ENCODE data around the gene DCD. TPM values are rescaled to one million over a fixed set of nuclear protein-coding genes. Genes with fewer than 3 reads are reported as not detected.

The DCD gene
- total RNA-seq (2021; fragmentation: NEBNext Ultra II Directional; extraction: Animal tissue kit (Norgen Biotek cat#: 25700)) (not detected in 2 replicates), polyA plus RNA-seq (2011; rRNA removed) (not detected in 2 replicates), polyA minus RNA-seq (2011; rRNA and poly(A)+ RNA removed) (not detected in 2 replicates)
- not detected for polyA plus RNA-seq (2011; cell fraction: cytosol; rRNA removed)
- not detected for polyA plus RNA-seq (2011; cell fraction: nucleus; rRNA removed)
- not detected in 4 replicates for polyA plus RNA-seq (2012, experiment 1 of 2)
- polyA plus RNA-seq (2012, experiment 2 of 2), result not detected
- polyA plus RNA-seq (2013, experiment 1 of 2), result not detected
- polyA plus RNA-seq (2013, experiment 2 of 2), result not detected
- polyA minus RNA-seq (2011; cell fraction: cytosol; rRNA and poly(A)+ RNA removed), result not detected
- polyA minus RNA-seq (2011; cell fraction: nucleus; rRNA and poly(A)+ RNA removed), result not detected
- long read RNA-seq, experiment 1, result 0 reads
- long read RNA-seq, experiment 2, result 0 reads

DNA sequence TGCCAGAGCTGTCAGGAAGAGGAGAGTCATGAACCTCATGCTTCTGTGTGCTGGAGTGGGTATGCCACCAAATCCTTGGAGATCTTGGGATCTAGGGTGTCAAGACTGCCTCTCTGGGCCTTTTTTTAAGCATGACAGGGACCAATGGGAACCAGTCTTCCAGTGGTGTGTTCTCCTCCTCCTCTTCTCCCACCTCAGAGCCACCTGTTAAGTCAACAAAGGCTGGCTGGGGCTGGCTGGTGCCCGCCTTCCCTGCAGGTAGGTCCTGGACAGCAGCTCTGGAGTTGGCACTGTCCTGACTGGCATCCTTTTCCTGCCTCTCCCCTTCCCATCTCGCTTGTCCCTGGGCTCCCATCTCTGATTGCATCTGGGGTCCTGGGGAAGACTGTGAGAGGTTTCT lies at the start of gene DCD:
DCD (minus strand) TSS at position 101 of the 400 bp plus-strand sequence; CDS start at position 39, 62 bp downstream.
- no peaks in the 10 kb centered on the region for H3K9me3 ChIP-seq (ENCODE audit: insufficient read depth in 2 of 2, low read depth in 1 of 2, low read length in 1 of 2)
- H3K23ac ChIP-seq (ENCODE audit: insufficient read length), result no peak within 1 kb of the TSS
- no peaks in the 10 kb centered on the region for H3K4me1 ChIP-seq (replicated peaks in 1 of 4; ENCODE audit: control insufficient read depth in 3 of 4, insufficient read depth in 4 of 4, low read length in 3 of 4)
- no peaks in the 10 kb centered on the region; the same call in 1 of the 2 replicates for H3K23me2 ChIP-seq (ENCODE audit: low read depth, low read length)
- no peak within 1 kb of the TSS for H3K27ac ChIP-seq (ENCODE audit: low read depth, low read length)
- 100% methylated on average over 2 of the region's 2 CpGs; no CpG with 5 or more reads in 1 of the 2 experiments for WGBS, 2 experiments (ENCODE audit: extremely low coverage in 1 of 2, insufficient coverage in 1 of 2, insufficient read length in 1 of 2, insufficient replicate concordance in 2 of 2, low coverage in 1 of 2, low lambda C conversion rate in 2 of 2, missing lambda C conversion rate in 1 of 2)
- H2BK15ac ChIP-seq (ENCODE audit: low read length), result no peak within 1 kb of the TSS
- H3K36me3 ChIP-seq (ENCODE audit: control insufficient read depth in 2 of 4, insufficient read depth in 4 of 4, low read length in 3 of 4), result no peaks in the 10 kb centered on the region
- no peak within 1 kb of the TSS for H3K56ac ChIP-seq (replicated peaks; ENCODE audit: insufficient read length, low read depth, low read length)
- H3K79me1 ChIP-seq (ENCODE audit: low read depth, low read length), result no peaks in the 10 kb centered on the region
- ChIA-PET CTCF (ENCODE audit: partially characterized antibody) (interaction anchor here (1.1 to 2.3 kb wide), 5 partner anchors 10 to 53 kb away, joined by 3 to 9 read pairs (median 5); no protein-coding TSS in a partner anchor), POLR2A (ENCODE audit: partially characterized antibody) (no interaction called here)
- H4K8ac ChIP-seq (ENCODE audit: extremely low read depth, insufficient read depth, low read length), result no peak within 1 kb of the TSS
- H3K4ac ChIP-seq (replicated peaks; ENCODE audit: insufficient read length, low read depth, low read length), result no peak within 1 kb of the TSS
- no peak within 1 kb of the TSS for H3K4me2 ChIP-seq (ENCODE audit: insufficient read depth in 1 of 2, low read depth in 2 of 2, low read length in 2 of 2)
- no peak within 1 kb of the TSS for H3K9ac ChIP-seq (replicated peaks in 1 of 4; ENCODE audit: extremely low read depth in 1 of 4, low read depth in 3 of 4, low read length in 3 of 4)
- no peak within 1 kb of the TSS for H3K4me3 ChIP-seq (ENCODE audit: extremely low read depth in 1 of 4, insufficient read depth in 2 of 4, low read depth in 3 of 4, low read length in 4 of 4)
- no peak within 1 kb of the TSS for H2AK5ac ChIP-seq (ENCODE audit: low read depth, low read length)
- no peak within 1 kb of the TSS for H3K18ac ChIP-seq (ENCODE audit: extremely low read depth, low read length)
- H3K27me3 ChIP-seq (replicated peaks in 1 of 4; ENCODE audit: control insufficient read depth in 3 of 4, extremely low read depth in 1 of 4, insufficient read depth in 3 of 4, low read length in 3 of 4), result no peaks in the 10 kb centered on the region
- FAIRE-seq (no peak), DNase-seq (ENCODE audit: low read depth in 1 of 2, low spot score in 2 of 2) (no peak)
- no peak within 1 kb of the TSS for H2BK5ac ChIP-seq (ENCODE audit: low read depth, low read length)
- no peak for TF ChIP-seq CHD2 (IDR thresholded peaks at IDR 0.05; ENCODE audit: low read length)
- no peak for TF ChIP-seq JUND (IDR thresholded peaks at IDR 0.05; ENCODE audit: low read length)
- TF ChIP-seq POU5F1 (IDR thresholded peaks at IDR 0.05; ENCODE audit: low read depth, low read length), result no peak
- TF ChIP-seq NRF1 (IDR thresholded peaks at IDR 0.05; ENCODE audit: low read depth, low read length), result no peak
- TF ChIP-seq ASH2L (IDR thresholded peaks at IDR 0.05; ENCODE audit: low read length), result no peak
- no peak for TF ChIP-seq PHF8 (conservative IDR thresholded peaks at IDR 0.05; ENCODE audit: low read depth, low read length)
- no peak within 1 kb of the TSS for H4K91ac ChIP-seq (replicated peaks; ENCODE audit: insufficient read length, low read length)
- H3K79me2 ChIP-seq (ENCODE audit: control insufficient read depth in 1 of 2, insufficient read depth in 2 of 2, low read length in 2 of 2), result no peaks in the 10 kb centered on the region
- H4K20me1 ChIP-seq (replicated peaks in 1 of 2; ENCODE audit: control insufficient read depth in 1 of 2, insufficient read depth in 2 of 2, low read length in 2 of 2), result no peaks in the 10 kb centered on the region
- H2BK12ac ChIP-seq (ENCODE audit: low read depth, low read length), result no peak within 1 kb of the TSS
- H2BK120ac ChIP-seq (replicated peaks; ENCODE audit: low read depth, low read length), result no peak within 1 kb of the TSS
- H4K5ac ChIP-seq (ENCODE audit: insufficient read length, low read depth, low read length), result no peak within 1 kb of the TSS
- H2AFZ ChIP-seq (ENCODE audit: low read length), result no peak within 1 kb of the TSS
- no peak within 1 kb of the TSS for H2BK20ac ChIP-seq (ENCODE audit: low read length)
- no peak within 1 kb of the TSS for H3K14ac ChIP-seq (ENCODE audit: insufficient read length)
